Psoas muscle (tissue), 8 donors: ENCODE results near the gene NCKAP1. TPM values are rescaled to one million over a fixed set of nuclear protein-coding genes. Genes with fewer than 3 reads are reported as not detected.

Experiments
- ATAC-seq, 4 donors: fragments of 200-7000 bp; cut with Tn5 transposase; one replicate each; pipeline ENCODE4 v1.9.1; 2020; ENCODE audit warnings: moderate library complexity in 3 of 4, mild to moderate bottlenecking in 2 of 4
- DNase-seq, 2 donors: peaks; one replicate each; pipeline ENCODE4 v3.0.0-alpha.2; 2020
- H3K27ac ChIP-seq: fragments of 200-600 bp; one replicate; pipeline ENCODE4 v1.8.0; 2022
- H3K27me3 ChIP-seq, 3 donors: fragments of 200-600 bp in 1 of 3; one replicate each; pipeline versions ENCODE4 v1.6.1 to v1.8.0; 2013 to 2022; ENCODE audit warnings: low read length in 2 of 3, mild to moderate bottlenecking in 2 of 3, moderate library complexity in 1 of 3; ENCODE audit not compliant: insufficient read depth in 3 of 3
- H3K36me3 ChIP-seq, 2 donors: fragments of 200-600 bp in 1 of 2; one replicate each; pipeline versions ENCODE4 v1.6.1 to v1.8.0; 2013 to 2022; ENCODE audit warnings: low read depth in 1 of 2, mild to moderate bottlenecking in 1 of 2, moderate library complexity in 1 of 2; ENCODE audit not compliant: insufficient read depth in 1 of 2
- H3K4me1 ChIP-seq: fragments of 200-600 bp; one replicate; pipeline ENCODE4 v1.8.0; 2022
- H3K4me3 ChIP-seq: fragments of 200-600 bp; one replicate; pipeline ENCODE4 v1.8.0; 2022; ENCODE audit warnings: mild to moderate bottlenecking
- H3K9me3 ChIP-seq: fragments of 200-600 bp; one replicate; pipeline ENCODE4 v1.8.0; 2022
- CTCF ChIP-seq: fragments of 200-600 bp; IDR thresholded peaks from one replicate; pipeline ENCODE4 v1.8.0; 2022; ENCODE audit warnings: antibody characterized with exemption
- WGBS, 3 donors: extraction: QIAGEN DNeasy Blood & Tissue Kit; methylation state at CpG; one replicate each; pipeline versions ENCODE4 v1.1.6 to v1.1.7; 2013; 5-methylcytosine and 5-hydroxymethylcytosine counted together
- intact Hi-C, 2 donors: fragments of 100-400 bp; cut with DNase I; formaldehyde crosslinking; loops; one replicate each; pipeline versions ENCODE4 v1.11.0 to v1.14.2; 2022
- polyA plus RNA-seq, 3 donors: library from polyadenylated mRNA; stranded (reverse); fragments of 200-250 nt; gene quantifications; one replicate each; pipeline ENCODE4 v1.2.3, GENCODE V29; 2013
- total RNA-seq, 4 donors: library from RNA; stranded (reverse); fragmentation: NEBNext Ultra II Directional in 2 of 4; extraction: Animal tissue kit (Norgen Biotek cat#: 25700) in 2 of 4; gene quantifications; one replicate each; pipeline versions ENCODE4 v1.2.1 to v1.2.4, GENCODE V29; 2021 to 2023
- donor health status: healthy with polysubstance abuse.
- donor health status: DM: no; HTN: no; CAD: no; lungs with moderate emphysema.
- donor health status: Bipolar disorder and iron deficiency.
- donor health status: healthy.
- donor health status: DM: yes; HTN: yes; CAD: no.
- donor health status: DM: no; HTN: no; CAD: no.
- donor health status: DM: no; HTN: no; CAD: no.
- donor health status: DM: yes; HTN: yes; CAD: no.

NCKAP1 gene
- total and polyA plus RNA-seq, 7 donors, result 94.1 to 262 (median 120) TPM

- DNase-seq (no peak), ATAC-seq (no peak)
- Histone ChIP-seq H3K27me3 (no peaks in the 10 kb centered on the region), H3K9me3 (no peaks in the 10 kb centered on the region), H3K36me3 (no peaks in the 10 kb centered on the region), H3K4me3 (no peak overlapping the region), H3K27ac (no peak overlapping the region), H3K4me1 (peaks cover 76% of the 10 kb centered on the region)
- intact Hi-C loops, result no loop called here
- no peak for TF ChIP-seq CTCF
- WGBS, 3 donors, result 71 to 78% (median 77%) methylated on average over 2 of the region's 2 CpGs
Measured at GRCh38 chr2:183014005-183014404, 24.3 kb downstream of the NCKAP1 start.

DNA sequence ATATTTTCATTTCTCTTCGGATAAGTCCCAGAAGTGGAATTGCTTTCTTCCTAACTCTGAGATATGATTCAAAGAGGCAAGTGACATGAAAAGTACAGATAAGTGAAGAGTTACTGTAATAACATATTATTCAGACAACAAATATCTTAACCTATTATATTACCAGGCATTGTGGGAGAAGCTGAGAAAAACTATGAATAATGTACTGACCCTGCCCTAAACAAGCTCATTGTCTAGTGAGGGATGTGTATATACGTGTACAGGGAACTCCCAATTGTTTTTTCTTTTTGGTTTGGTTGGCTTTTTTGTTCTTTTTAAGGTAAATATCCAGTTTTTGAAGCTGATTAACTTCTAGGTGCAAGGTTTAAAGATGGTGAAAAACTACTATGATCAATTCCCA lies 26.5 kb downstream of the NCKAP1 start:
- no peak overlapping the region for H3K4me3 ChIP-seq
- WGBS, 3 donors, result 92 to 97% (median 93%) methylated on average over 2 of the region's 2 CpGs
- H3K4me1 ChIP-seq, result peaks cover 71% of the 10 kb centered on the region
- DNase-seq (no peak), ATAC-seq (no peak)
- no peaks in the 10 kb centered on the region for H3K36me3 ChIP-seq
- intact Hi-C loops, result no loop called here
- no peak for TF ChIP-seq CTCF
- H3K27ac ChIP-seq, result no peak overlapping the region
- H3K27me3 ChIP-seq, result no peaks in the 10 kb centered on the region
- H3K9me3 ChIP-seq, result no peaks in the 10 kb centered on the region

GRCh38 chr2:183010112-183010511 lies 28.1 kb downstream of the NCKAP1 start:
- H3K36me3 ChIP-seq, result no peaks in the 10 kb centered on the region
- 18 to 26% (median 21%) methylated on average over 5 of the region's 5 CpGs for WGBS, 3 donors
- TF ChIP-seq CTCF, result no peak
- no peaks in the 10 kb centered on the region for H3K9me3 ChIP-seq
- DNase-seq (peak; percentile 24 to 55), ATAC-seq (peak; percentile 66 to 85 (median 77))
- no peak overlapping the region for H3K27ac ChIP-seq
- no peaks in the 10 kb centered on the region for H3K27me3 ChIP-seq
- peaks cover 68% of the 10 kb centered on the region for H3K4me1 ChIP-seq
- H3K4me3 ChIP-seq, result no peak overlapping the region
- intact Hi-C loops, result no loop called here

DNA sequence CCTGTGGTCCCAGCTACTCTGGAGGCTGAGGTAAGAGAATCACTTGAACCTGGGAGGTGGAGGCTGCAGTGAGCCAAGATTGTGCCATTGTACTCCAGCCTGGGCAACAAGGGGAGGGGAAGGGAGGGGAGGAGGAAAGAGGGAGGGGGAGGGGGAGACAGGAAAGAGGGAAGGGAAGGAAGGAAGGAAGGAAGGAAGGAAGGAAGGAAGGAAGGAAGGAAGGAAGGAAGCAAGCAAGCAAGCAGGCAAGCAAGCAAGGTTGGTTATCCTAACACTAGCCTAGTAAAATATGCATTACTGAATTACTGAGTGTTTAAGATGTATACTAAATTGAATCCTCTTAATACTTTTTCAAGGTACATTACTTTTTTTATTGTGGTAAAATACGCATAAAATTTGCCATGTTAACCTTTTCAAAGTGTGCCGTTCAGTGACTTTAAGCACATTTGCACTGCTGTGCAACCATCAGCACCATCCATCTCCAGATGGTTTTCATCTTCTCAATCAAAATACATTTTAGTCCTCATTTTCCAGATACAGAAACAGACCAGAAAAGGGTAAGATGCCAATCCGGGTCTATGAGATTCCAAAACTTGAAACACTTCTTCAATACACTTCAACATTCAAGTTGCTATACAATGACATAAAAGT lies 28.9 kb downstream of the NCKAP1 start:
- TF ChIP-seq CTCF, result no peak
- Histone ChIP-seq H3K4me3 (no peak overlapping the region), H3K9me3 (no peaks in the 10 kb centered on the region), H3K36me3 (no peaks in the 10 kb centered on the region), H3K27ac (no peak overlapping the region), H3K27me3 (no peaks in the 10 kb centered on the region), H3K4me1 (peaks cover 61% of the 10 kb centered on the region)
- DNase-seq (no peak), ATAC-seq (no peak)
- WGBS, 3 donors, result 81 to 92% (median 84%) methylated on average over 3 of the region's 3 CpGs
- intact Hi-C loops, result no loop called here

DNA sequence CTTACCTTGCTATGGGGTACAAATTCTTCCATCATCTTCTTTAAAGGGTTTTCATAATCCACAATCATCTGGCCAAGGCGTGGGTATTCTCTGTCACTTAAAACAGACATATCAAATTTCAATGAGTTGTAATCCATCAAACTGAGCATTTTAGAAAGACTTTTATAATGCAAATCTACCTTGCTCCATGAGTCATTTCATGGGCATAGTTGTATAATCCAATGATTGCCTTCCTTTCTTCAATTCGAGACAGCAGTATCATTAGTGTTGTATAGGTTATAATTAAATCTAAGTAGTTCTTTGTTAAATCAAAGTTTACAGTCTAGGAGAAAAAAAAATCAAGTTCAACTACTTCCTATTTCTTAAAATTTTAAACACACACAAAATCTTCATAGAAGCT lies 36.3 kb downstream of the NCKAP1 start:
- DNase-seq, result no peak
- ATAC-seq, result no peak
- no peaks in the 10 kb centered on the region for H3K9me3 ChIP-seq
- intact Hi-C loops, result no loop called here
- H3K36me3 ChIP-seq, result peaks cover 0 to 41% of the 10 kb centered on the region in 2 donors
- no peaks in the 10 kb centered on the region for H3K27me3 ChIP-seq
- H3K4me3 ChIP-seq, result no peak overlapping the region
- no peak overlapping the region for H3K27ac ChIP-seq
- peaks cover 18% of the 10 kb centered on the region for H3K4me1 ChIP-seq
- 75 to 85% (median 80%) methylated on average over 2 of the region's 2 CpGs for WGBS, 3 donors
- no peak for TF ChIP-seq CTCF
